ENCODE measurements around the gene ARMC3.

The ARMC3 gene

DNA sequence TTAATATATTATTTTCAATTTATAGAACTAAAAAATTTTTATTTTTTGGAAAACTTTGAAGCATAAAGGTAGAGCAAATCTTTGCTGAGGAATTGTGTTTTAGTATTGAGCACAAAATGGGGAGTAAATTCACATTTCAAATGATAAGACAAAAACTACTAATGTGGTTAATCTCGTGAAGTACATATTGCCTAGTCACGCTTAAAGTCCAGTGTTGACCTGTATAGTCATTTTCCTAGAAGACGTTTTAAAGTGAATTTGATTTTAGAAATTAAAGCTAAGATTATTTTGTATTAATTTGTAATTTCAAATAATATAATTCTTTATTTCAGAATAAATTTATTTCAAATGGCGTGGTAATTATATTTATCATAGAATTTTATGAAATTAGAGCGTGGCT lies 110.3 kb downstream of the ARMC3 start:
- H3K4me3 ChIP-seq (ENCODE audit: low read depth, low read length) = no peak overlapping the region
- TF ChIP-seq, protein P1, sequence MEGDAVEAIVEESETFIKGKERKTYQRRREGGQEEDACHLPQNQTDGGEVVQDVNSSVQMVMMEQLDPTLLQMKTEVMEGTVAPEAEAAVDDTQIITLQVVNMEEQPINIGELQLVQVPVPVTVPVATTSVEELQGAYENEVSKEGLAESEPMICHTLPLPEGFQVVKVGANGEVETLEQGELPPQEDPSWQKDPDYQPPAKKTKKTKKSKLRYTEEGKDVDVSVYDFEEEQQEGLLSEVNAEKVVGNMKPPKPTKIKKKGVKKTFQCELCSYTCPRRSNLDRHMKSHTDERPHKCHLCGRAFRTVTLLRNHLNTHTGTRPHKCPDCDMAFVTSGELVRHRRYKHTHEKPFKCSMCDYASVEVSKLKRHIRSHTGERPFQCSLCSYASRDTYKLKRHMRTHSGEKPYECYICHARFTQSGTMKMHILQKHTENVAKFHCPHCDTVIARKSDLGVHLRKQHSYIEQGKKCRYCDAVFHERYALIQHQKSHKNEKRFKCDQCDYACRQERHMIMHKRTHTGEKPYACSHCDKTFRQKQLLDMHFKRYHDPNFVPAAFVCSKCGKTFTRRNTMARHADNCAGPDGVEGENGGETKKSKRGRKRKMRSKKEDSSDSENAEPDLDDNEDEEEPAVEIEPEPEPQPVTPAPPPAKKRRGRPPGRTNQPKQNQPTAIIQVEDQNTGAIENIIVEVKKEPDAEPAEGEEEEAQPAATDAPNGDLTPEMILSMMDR (conservative IDR thresholded peaks at IDR 0.05; ENCODE audit: low read depth, low read length) = no peak
- no peak for DNase-seq (ENCODE audit: low read depth)

DNA sequence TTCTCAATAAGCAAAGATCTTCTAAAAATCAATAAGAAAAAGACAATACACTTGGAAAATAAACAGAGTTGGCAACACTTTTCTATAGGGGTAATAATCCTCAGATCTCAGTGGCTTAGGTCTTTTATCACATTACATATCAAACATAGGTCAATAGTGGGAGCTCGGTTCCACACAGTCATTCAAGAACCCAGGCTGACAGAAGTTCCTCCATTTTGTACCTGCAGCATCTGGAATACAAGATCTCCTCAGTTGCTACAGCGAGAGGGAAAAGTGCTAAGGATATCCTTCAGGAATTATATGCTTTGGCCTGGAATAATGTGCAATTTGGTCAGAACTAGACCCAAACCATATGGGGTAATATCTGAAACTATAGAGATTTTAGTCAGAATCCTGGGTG lies 112.1 kb downstream of the ARMC3 start:
- TF ChIP-seq, protein P1 (conservative IDR thresholded peaks at IDR 0.05; ENCODE audit: low read depth, low read length) = no peak
- no peak overlapping the region for H3K4me3 ChIP-seq (ENCODE audit: low read depth, low read length)
- DNase-seq (ENCODE audit: low read depth) = no peak

DNA sequence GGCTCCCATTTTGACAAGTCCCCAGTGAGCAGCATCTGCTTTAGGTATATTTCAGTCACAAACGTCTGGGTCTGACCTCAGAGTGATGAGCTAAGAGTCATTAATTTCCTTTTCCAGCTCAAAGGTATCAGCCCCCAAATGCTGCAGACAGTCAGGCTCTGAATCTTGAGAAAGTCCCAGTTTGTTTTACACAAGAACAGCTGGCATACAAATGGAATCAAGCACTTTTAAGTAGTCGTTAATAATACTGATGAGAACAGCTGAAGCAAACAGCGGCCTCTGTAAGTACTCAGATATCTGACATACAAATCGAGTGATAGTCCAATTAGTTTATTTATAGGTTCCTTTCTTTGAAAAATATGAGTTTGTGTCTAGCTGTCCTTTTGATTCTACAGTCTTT lies 118.2 kb downstream of the ARMC3 start:
- no peak for DNase-seq (ENCODE audit: low read depth)
- TF ChIP-seq, protein P1 (conservative IDR thresholded peaks at IDR 0.05; ENCODE audit: low read depth, low read length) = no peak
- H3K4me3 ChIP-seq (ENCODE audit: low read depth, low read length) = no peak overlapping the region

DNA sequence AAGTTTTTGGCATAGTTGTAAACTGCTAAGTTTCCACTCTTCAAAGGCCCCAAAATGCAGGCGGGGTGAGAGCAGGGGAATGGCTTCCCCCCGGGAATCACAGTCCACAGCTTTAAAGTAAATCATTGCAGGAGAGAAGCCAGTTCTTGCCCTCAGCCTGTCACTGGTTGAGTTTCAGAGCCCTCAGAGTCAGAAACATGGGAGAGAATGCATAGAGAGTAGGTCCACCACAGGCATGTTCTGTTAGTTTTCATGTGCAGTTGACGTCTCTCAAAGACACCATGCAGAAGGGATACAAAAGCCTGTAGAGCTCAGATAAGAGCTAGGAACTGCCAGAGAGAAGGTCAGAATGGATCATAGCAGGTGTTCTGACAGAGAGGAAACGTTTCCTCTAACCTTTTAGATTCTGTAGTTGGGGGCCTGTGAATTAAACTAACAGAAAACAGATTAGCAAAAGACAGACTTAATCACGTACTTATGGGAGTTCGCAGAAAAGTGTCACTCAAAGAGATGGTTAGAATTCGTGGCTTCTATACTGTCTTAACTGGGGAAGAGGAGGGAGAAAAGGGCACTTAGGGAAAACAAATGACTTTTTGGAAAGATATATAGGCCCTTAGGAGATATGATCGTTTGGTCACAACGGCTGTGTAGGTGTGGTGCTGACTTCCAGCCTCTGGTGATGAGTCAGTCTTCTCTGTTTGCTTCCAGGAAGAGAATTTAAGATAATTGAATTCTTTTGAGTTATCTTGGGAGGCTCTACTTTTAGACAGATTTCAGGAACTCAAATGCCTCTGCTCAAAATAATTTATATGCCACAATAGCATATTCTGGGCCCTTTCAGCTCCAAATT lies 119.6 kb downstream of the ARMC3 start:
- TF ChIP-seq, protein P1 (conservative IDR thresholded peaks at IDR 0.05; ENCODE audit: low read depth, low read length) = no peak
- peak; percentile 12 for DNase-seq (ENCODE audit: low read depth)
- no peak overlapping the region for H3K4me3 ChIP-seq (ENCODE audit: low read depth, low read length)

DNA sequence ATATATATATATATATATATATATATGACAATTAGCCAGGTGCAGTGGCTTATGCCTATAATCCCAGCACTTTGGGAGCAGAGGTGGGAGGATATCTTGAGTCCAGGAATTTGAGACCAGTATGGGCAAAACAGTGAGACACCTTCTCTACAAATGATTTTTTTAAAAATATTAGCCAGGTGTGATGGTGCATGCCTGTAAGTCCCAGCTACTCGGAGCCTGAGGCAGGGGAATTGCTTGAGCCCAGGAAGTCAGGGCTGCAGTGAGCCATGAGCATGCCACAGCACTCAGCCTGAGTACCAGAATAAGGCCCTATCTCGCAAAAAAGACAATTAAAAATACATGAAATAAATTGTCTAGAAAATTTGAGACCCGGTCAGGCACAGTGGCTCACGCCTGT lies 120.3 kb downstream of the ARMC3 start:
- DNase-seq (ENCODE audit: low read depth) = no peak
- TF ChIP-seq, protein P1 (conservative IDR thresholded peaks at IDR 0.05; ENCODE audit: low read depth, low read length) = no peak
- no peak overlapping the region for H3K4me3 ChIP-seq (ENCODE audit: low read depth, low read length)

DNA sequence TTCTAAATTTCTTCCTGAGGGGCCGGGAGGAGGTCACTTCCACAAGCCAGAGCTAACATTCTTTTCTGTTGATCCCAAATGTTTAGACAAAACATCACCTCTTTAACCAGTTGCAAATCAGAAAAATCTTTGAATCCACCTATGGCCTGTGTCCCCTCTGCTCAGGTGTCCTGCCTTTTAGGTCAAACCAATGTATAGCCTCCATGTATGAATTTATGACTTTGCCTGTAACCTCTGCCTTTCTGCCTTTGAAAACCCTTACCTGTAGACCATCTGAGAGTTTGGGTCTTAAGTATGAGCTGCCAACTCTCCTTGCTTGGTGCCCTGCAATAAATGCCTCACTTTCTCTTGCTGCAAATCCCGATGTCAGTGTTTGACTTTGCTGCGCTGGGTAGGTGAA lies 123.4 kb downstream of the ARMC3 start:
- H3K4me3 ChIP-seq (ENCODE audit: low read depth, low read length) = no peak overlapping the region
- DNase-seq (ENCODE audit: low read depth) = no peak
- TF ChIP-seq, protein P1 (conservative IDR thresholded peaks at IDR 0.05; ENCODE audit: low read depth, low read length) = no peak

DNA sequence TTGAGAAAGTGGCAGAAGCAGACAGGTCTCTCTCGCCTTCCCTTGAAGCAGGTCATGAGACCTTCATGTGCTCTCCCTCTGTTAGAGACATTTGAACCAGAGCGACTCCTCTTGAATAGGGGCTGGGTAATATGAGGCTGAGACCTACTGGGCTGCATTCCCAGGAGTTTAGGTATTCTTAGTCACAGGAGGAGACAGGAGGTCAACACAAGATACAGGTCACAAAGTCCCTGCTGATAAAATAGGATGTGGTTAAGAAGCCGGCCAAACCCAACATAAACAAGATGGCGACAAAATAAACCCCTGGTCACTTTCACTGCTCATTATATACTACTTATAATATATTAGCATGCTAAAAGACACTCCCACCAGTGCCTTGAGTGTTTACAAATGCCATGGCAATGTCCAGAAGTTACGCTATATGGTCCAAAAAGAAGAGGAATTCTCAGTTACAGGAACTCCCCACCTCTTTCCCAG lies 124.0 kb downstream of the ARMC3 start:
- no peak for DNase-seq (ENCODE audit: low read depth)
- no peak overlapping the region for H3K4me3 ChIP-seq (ENCODE audit: low read depth, low read length)
- TF ChIP-seq, protein P1 (conservative IDR thresholded peaks at IDR 0.05; ENCODE audit: low read depth, low read length) = no peak

Data from choroid plexus epithelial cell (primary cell).